ENCODE data around the gene ARL4D.

- TF ChIP-seq, protein P1, sequence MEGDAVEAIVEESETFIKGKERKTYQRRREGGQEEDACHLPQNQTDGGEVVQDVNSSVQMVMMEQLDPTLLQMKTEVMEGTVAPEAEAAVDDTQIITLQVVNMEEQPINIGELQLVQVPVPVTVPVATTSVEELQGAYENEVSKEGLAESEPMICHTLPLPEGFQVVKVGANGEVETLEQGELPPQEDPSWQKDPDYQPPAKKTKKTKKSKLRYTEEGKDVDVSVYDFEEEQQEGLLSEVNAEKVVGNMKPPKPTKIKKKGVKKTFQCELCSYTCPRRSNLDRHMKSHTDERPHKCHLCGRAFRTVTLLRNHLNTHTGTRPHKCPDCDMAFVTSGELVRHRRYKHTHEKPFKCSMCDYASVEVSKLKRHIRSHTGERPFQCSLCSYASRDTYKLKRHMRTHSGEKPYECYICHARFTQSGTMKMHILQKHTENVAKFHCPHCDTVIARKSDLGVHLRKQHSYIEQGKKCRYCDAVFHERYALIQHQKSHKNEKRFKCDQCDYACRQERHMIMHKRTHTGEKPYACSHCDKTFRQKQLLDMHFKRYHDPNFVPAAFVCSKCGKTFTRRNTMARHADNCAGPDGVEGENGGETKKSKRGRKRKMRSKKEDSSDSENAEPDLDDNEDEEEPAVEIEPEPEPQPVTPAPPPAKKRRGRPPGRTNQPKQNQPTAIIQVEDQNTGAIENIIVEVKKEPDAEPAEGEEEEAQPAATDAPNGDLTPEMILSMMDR (IDR thresholded peaks at IDR 0.05), result no peak
- no peak for TF ChIP-seq POLR2AphosphoS5 (IDR thresholded peaks at IDR 0.05; ENCODE audit: insufficient read depth in 1 of 2, low read depth in 1 of 2)
- TF ChIP-seq POLR2A (IDR thresholded peaks at IDR 0.05), result no peak
Measured at GRCh38 chr17:43399839-43400328, 1.1 kb downstream of the ARL4D start.
